HCT116 (cell line): ENCODE measurements around the gene USH1C. TPM values are rescaled to one million over a fixed set of nuclear protein-coding genes. Genes with fewer than 3 reads are reported as not detected.

Experiments used
- ATAC-seq: fragments of 200-7000 bp; cut with Tn5 transposase; 2 replicates; pipeline ENCODE4 v1.9.1; 2020; ENCODE audit warnings: mild to moderate bottlenecking, moderate library complexity
- BruUV-seq: library from RNA; stranded (reverse); fragments of 400-500 nt; replicated peaks from 2 replicates; lab custom pipeline; 2021; lab: Mats Ljungman, UMichigan
- CTCF ChIA-PET: fragments of 300-600 bp; sonication (Branson Sonifier 250); formaldehyde crosslinking; loops from one replicate; lab custom pipeline; 2021; ENCODE audit warnings: antibody characterized with exemption; lab: Charles Lee
- POLR2A ChIA-PET: fragments of 300-600, 350-600 bp; sonication (Branson Sonifier 250); formaldehyde crosslinking; loops from one replicate; lab custom pipeline; 2021; ENCODE audit warnings: antibody characterized with exemption; lab: Charles Lee
- RAD21 ChIA-PET, 2 experiments: fragments of 300-600 bp; sonication (Branson Sonifier 250); formaldehyde crosslinking; loops; one replicate each; lab custom pipeline; 2023; ENCODE audit warnings: low total read pairs in 2 of 2; ENCODE audit not compliant: uncharacterized antibody in 2 of 2, unreplicated experiment in 2 of 2, low non-redundant PET in 1 of 2; lab: Charles Lee
- DNase-seq: peaks from one replicate; pipeline ENCODE4 v3.0.0-alpha.2; 2010; ENCODE audit warnings: low read depth, low spot score
- H2AFZ ChIP-seq: fragments of 200-600 bp; shearing (Covaris generic), sonication (generic); 2 replicates; pipeline ENCODE4 v1.6.1; 2017; ENCODE audit warnings: low read depth, mixed run types, mixed read lengths, antibody characterized with exemption, low read length; ENCODE audit not compliant: poor library complexity, severe bottlenecking
- H3K27ac ChIP-seq: 2 replicates; pipeline ENCODE4 v1.5.1; 2012; ENCODE audit warnings: low read depth, low read length
- H3K27me3 ChIP-seq: fragments of 200-600 bp; sonication (generic); 2 replicates; pipeline ENCODE4 v1.6.1; 2016; ENCODE audit warnings: mixed run types, low read length, mixed read lengths; ENCODE audit not compliant: insufficient read depth
- H3K36me3 ChIP-seq, 2 experiments: fragments of 200-500 bp in 1 of 2; fragments of 200-600 bp in 1 of 2; sonication (Bioruptor generic) in 1 of 2; sonication (generic) in 1 of 2; 2 replicates each; pipeline versions ENCODE4 v1.5.1 to v1.6.1; 2014 to 2016; ENCODE audit warnings: low read length in 2 of 2, inconsistent platforms in 1 of 2, mixed read lengths in 1 of 2, mixed run types in 1 of 2; ENCODE audit not compliant: insufficient read depth in 2 of 2, control insufficient read depth in 1 of 2
- H3K4me1 ChIP-seq, 2 experiments: fragments of 200-600 bp in 1 of 2; sonication (generic) in 1 of 2; 2 replicates each; pipeline versions ENCODE4 v1.5.1 to v1.6.1; 2012 to 2017; ENCODE audit warnings: low read length in 2 of 2, inconsistent platforms in 1 of 2, mild to moderate bottlenecking in 1 of 2, mixed read lengths in 1 of 2, mixed run types in 1 of 2, moderate library complexity in 1 of 2; ENCODE audit not compliant: insufficient read depth in 2 of 2, control insufficient read depth in 1 of 2
- H3K4me2 ChIP-seq: fragments of 200-600 bp; sonication (generic); 2 replicates; pipeline ENCODE4 v1.6.1; 2017; ENCODE audit warnings: mixed run types, low read length, mixed read lengths
- H3K4me3 ChIP-seq, 2 experiments: fragments of 200-600 bp in 1 of 2; sonication (generic) in 1 of 2; replicated peaks in 1 of 2; 2 replicates each; pipeline ENCODE4 v1.5.1; 2011 to 2016; ENCODE audit warnings: low read length in 2 of 2, control low read depth in 1 of 2, low read depth in 1 of 2, mild to moderate bottlenecking in 1 of 2, mixed read lengths in 1 of 2, mixed run types in 1 of 2
- H3K79me2 ChIP-seq: fragments of 200-600 bp; sonication (generic); 2 replicates; pipeline ENCODE4 v1.6.1; 2017; ENCODE audit warnings: mild to moderate bottlenecking, mixed run types, low read length, moderate library complexity, mixed read lengths; ENCODE audit not compliant: insufficient read depth
- H3K9ac ChIP-seq: fragments of 200-600 bp; sonication (generic); 2 replicates; pipeline ENCODE4 v1.6.1; 2016; ENCODE audit warnings: low read length, mixed read lengths
- H3K9me2 ChIP-seq: fragments of 200-600 bp; sonication (generic), shearing (Covaris generic); 2 replicates; pipeline ENCODE4 v1.6.1; 2017; ENCODE audit warnings: mixed run types, mild to moderate bottlenecking, moderate library complexity; ENCODE audit not compliant: insufficient read depth
- H3K9me3 ChIP-seq, 2 experiments: fragments of 200-500 bp in 1 of 2; fragments of 200-600 bp in 1 of 2; sonication (Bioruptor generic) in 1 of 2; sonication (generic) in 1 of 2; 2 replicates each; pipeline ENCODE4 v1.6.1; 2014 to 2017; ENCODE audit warnings: low read length in 2 of 2, mixed read lengths in 2 of 2, inconsistent platforms in 1 of 2, low read depth in 1 of 2, mild to moderate bottlenecking in 1 of 2, mixed run types in 1 of 2, moderate library complexity in 1 of 2; ENCODE audit not compliant: control insufficient read depth in 1 of 2, insufficient read depth in 1 of 2
- H4K20me1 ChIP-seq: fragments of 200-600 bp; sonication (generic), shearing (Covaris generic); 2 replicates; pipeline ENCODE4 v1.6.1; 2017; ENCODE audit warnings: mixed run types, mild to moderate bottlenecking, moderate library complexity; ENCODE audit not compliant: insufficient read depth
- CEBPB ChIP-seq: IDR thresholded peaks from 2 replicates; pipeline ENCODE4 v1.6.1; 2012; ENCODE audit warnings: low read depth
- ELF1 ChIP-seq: IDR thresholded peaks from 2 replicates; pipeline ENCODE4 v1.6.1; 2012; ENCODE audit warnings: low read depth, borderline replicate concordance
- EZH2phosphoT487 ChIP-seq: fragments of 200-600 bp; IDR thresholded peaks from 2 replicates; pipeline ENCODE4 v1.6.1; 2018; ENCODE audit warnings: antibody characterized with exemption, borderline replicate concordance
- FOSL1 ChIP-seq: IDR thresholded peaks from 2 replicates; pipeline ENCODE4 v1.6.1; 2012; ENCODE audit warnings: low read depth
- JUND ChIP-seq: IDR thresholded peaks from 2 replicates; pipeline ENCODE4 v1.6.1; 2012
- POLR2A ChIP-seq: IDR thresholded peaks from 2 replicates; pipeline ENCODE4 v1.7.0; 2011; ENCODE audit warnings: borderline replicate concordance; ENCODE audit not compliant: insufficient read depth, insufficient read length; ENCODE audit errors: extremely low read depth
- RAD21 ChIP-seq: IDR thresholded peaks from 2 replicates; pipeline ENCODE4 v1.6.1; 2012; ENCODE audit warnings: low read depth, mild to moderate bottlenecking
- SP1 ChIP-seq: IDR thresholded peaks from 2 replicates; pipeline ENCODE4 v1.6.1; 2012; ENCODE audit warnings: low read depth
- SRF ChIP-seq: IDR thresholded peaks from 2 replicates; pipeline ENCODE4 v1.6.1; 2012; ENCODE audit warnings: low read depth
- TCF7L2 ChIP-seq: IDR thresholded peaks from 2 replicates; pipeline ENCODE4 v1.7.0; 2011; ENCODE audit warnings: borderline replicate concordance, inconsistent platforms; ENCODE audit not compliant: insufficient read depth, insufficient read length; ENCODE audit errors: extremely low read depth
- YY1 ChIP-seq: IDR thresholded peaks from 2 replicates; pipeline ENCODE4 v1.6.1; 2011; ENCODE audit warnings: low read length, low read depth, moderate library complexity, mild to moderate bottlenecking; ENCODE audit not compliant: insufficient replicate concordance; ENCODE audit errors: extremely low read depth
- ZFX ChIP-seq: fragments of 450-650 bp; IDR thresholded peaks from 2 replicates; pipeline ENCODE4 v1.6.1; 2017
- intact Hi-C: fragments of 100-400 bp; cut with micrococcal nuclease; formaldehyde crosslinking; loops from 2 replicates; pipeline ENCODE4 v1.10.0; 2022
- total RNA-seq: library from RNA; stranded (reverse); gene quantifications from one replicate; pipeline ENCODE4 v1.2.1, GENCODE V29; 2021; ENCODE audit not compliant: unreplicated experiment
- TF ChIP-seq, protein P1 (sequence below): IDR thresholded peaks from 2 replicates; pipeline ENCODE4 v1.6.1; 2012; ENCODE audit warnings: low read depth
- TF ChIP-seq, protein P2 (sequence below), 3 experiments: fragments of 200-600 bp in 1 of 3; sonication (generic) in 1 of 3; IDR thresholded peaks in 2 of 3; conservative IDR thresholded peaks in 1 of 3; 2 replicates each; pipeline ENCODE4 v1.5.1; 2012 to 2017; ENCODE audit warnings: low read depth in 2 of 3, low read length in 2 of 3, antibody characterized with exemption in 1 of 3, borderline replicate concordance in 1 of 3, control low read depth in 1 of 3, mild to moderate bottlenecking in 1 of 3, mixed read lengths in 1 of 3, mixed run types in 1 of 3, moderate library complexity in 1 of 3; ENCODE audit not compliant: insufficient read depth in 1 of 3
- TF ChIP-seq, protein P3 (sequence below): IDR thresholded peaks from 2 replicates; pipeline ENCODE4 v1.6.1; 2012
- TF ChIP-seq, protein P4 (sequence below): IDR thresholded peaks from 2 replicates; pipeline ENCODE4 v1.6.1; 2011; ENCODE audit warnings: mild to moderate bottlenecking, low read length, moderate library complexity; ENCODE audit not compliant: insufficient replicate concordance; ENCODE audit errors: extremely low read depth

The USH1C gene
- total RNA-seq, 1 experiment from 2014 or later, result 13.4 TPM

DNA sequence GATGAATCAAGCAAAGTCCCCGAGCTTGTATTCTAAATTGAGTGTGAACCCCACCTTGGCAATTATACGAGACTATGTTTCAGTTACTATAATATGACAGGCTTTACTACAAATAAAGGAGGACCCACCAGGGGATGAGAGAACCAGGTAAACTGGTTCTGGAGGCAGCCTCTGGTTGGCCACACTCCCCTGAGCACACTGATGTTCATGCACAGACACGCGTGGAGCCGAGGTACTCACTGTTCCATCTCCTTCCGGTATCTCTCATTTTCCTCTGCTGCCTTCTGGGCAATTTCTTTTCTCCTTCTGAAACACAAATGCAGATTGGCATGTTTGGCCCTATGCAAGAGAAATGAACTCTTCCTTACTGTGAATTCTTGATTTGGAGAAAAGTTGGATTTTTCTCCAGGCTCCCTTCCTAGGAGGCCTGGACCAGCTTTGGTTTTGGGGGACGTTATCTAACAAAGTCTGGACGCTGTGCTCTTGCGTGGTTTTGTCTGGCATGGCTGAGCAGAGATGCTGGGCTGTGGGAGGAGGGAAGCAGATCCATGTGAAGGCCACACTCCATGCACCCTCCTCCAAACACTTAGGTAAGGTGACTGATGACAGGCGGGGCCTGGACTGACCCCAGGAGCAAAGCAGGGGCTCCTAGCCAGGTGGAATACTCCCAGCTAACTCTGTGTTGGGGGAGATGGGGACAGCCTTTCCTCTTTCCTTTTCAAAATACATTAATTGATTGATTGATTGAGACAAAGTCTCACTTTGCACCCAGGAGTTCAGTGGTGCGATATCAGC, 22.9 kb downstream of the USH1C start:
- no peak overlapping the region for H3K4me3 ChIP-seq
- POLR2A ChIA-PET, result no interaction called here
- CTCF ChIA-PET, result interaction anchor here (1.2 kb wide), 1 partner anchor 139 kb away, joined by 4 read pairs; no protein-coding TSS in a partner anchor

More for the DNA sequence above, 22.9 kb downstream of the USH1C start:
- Histone ChIP-seq H3K36me3 (0 out of 4 replicates have a peak, but pooled peaks cover 0 to 3% of the 10 kb centered on the region in 2 experiments), H3K27me3 (no peaks in the 10 kb centered on the region), H2AFZ (no peak overlapping the region), H3K4me1 (no peaks in the 10 kb centered on the region), H3K27ac (no peak overlapping the region), H3K79me2 (no peaks in the 10 kb centered on the region), H4K20me1 (no peaks in the 10 kb centered on the region), H3K9ac (no peak overlapping the region), H3K9me2 (no peaks in the 10 kb centered on the region), H3K9me3 (no peaks in the 10 kb centered on the region), H3K4me2 (no peak overlapping the region)
- intact Hi-C loops, result no loop called here
- no peak for DNase-seq
- no TSS peak for BruUV-seq
- RAD21 ChIA-PET, result no interaction called here
- TF ChIP-seq EZH2phosphoT487 (no peak), POLR2A (no peak), TCF7L2 (no peak), ZFX (no peak), JUND (no peak), RAD21 (no peak), YY1 (no peak), SRF (no peak), CEBPB (no peak), FOSL1 (no peak), SP1 (no peak), ELF1 (no peak)
- TF ChIP-seq, protein P1, sequence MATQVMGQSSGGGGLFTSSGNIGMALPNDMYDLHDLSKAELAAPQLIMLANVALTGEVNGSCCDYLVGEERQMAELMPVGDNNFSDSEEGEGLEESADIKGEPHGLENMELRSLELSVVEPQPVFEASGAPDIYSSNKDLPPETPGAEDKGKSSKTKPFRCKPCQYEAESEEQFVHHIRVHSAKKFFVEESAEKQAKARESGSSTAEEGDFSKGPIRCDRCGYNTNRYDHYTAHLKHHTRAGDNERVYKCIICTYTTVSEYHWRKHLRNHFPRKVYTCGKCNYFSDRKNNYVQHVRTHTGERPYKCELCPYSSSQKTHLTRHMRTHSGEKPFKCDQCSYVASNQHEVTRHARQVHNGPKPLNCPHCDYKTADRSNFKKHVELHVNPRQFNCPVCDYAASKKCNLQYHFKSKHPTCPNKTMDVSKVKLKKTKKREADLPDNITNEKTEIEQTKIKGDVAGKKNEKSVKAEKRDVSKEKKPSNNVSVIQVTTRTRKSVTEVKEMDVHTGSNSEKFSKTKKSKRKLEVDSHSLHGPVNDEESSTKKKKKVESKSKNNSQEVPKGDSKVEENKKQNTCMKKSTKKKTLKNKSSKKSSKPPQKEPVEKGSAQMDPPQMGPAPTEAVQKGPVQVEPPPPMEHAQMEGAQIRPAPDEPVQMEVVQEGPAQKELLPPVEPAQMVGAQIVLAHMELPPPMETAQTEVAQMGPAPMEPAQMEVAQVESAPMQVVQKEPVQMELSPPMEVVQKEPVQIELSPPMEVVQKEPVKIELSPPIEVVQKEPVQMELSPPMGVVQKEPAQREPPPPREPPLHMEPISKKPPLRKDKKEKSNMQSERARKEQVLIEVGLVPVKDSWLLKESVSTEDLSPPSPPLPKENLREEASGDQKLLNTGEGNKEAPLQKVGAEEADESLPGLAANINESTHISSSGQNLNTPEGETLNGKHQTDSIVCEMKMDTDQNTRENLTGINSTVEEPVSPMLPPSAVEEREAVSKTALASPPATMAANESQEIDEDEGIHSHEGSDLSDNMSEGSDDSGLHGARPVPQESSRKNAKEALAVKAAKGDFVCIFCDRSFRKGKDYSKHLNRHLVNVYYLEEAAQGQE, result no peak
- TF ChIP-seq, protein P2, sequence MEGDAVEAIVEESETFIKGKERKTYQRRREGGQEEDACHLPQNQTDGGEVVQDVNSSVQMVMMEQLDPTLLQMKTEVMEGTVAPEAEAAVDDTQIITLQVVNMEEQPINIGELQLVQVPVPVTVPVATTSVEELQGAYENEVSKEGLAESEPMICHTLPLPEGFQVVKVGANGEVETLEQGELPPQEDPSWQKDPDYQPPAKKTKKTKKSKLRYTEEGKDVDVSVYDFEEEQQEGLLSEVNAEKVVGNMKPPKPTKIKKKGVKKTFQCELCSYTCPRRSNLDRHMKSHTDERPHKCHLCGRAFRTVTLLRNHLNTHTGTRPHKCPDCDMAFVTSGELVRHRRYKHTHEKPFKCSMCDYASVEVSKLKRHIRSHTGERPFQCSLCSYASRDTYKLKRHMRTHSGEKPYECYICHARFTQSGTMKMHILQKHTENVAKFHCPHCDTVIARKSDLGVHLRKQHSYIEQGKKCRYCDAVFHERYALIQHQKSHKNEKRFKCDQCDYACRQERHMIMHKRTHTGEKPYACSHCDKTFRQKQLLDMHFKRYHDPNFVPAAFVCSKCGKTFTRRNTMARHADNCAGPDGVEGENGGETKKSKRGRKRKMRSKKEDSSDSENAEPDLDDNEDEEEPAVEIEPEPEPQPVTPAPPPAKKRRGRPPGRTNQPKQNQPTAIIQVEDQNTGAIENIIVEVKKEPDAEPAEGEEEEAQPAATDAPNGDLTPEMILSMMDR (IDR thresholded peaks at IDR 0.05 in 2 of 3, conservative IDR thresholded peaks at IDR 0.05 in 1 of 3; ENCODE audit: borderline replicate concordance in 1 of 3, insufficient read depth in 1 of 3, low read depth in 2 of 3, low read length in 2 of 3), result no peak
- TF ChIP-seq, protein P3, sequence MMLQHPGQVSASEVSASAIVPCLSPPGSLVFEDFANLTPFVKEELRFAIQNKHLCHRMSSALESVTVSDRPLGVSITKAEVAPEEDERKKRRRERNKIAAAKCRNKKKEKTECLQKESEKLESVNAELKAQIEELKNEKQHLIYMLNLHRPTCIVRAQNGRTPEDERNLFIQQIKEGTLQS, result no peak
- TF ChIP-seq, protein P4, sequence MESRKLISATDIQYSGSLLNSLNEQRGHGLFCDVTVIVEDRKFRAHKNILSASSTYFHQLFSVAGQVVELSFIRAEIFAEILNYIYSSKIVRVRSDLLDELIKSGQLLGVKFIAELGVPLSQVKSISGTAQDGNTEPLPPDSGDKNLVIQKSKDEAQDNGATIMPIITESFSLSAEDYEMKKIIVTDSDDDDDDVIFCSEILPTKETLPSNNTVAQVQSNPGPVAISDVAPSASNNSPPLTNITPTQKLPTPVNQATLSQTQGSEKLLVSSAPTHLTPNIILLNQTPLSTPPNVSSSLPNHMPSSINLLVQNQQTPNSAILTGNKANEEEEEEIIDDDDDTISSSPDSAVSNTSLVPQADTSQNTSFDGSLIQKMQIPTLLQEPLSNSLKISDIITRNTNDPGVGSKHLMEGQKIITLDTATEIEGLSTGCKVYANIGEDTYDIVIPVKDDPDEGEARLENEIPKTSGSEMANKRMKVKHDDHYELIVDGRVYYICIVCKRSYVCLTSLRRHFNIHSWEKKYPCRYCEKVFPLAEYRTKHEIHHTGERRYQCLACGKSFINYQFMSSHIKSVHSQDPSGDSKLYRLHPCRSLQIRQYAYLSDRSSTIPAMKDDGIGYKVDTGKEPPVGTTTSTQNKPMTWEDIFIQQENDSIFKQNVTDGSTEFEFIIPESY, result no peak
- ATAC-seq, result no peak
